HL-60 (cell line): Measurements from ENCODE around the gene C8G.

Experiments used
- DNase-seq, 2 experiments: peaks; one replicate each; pipeline ENCODE4 v3.0.0-alpha.2; 2010 to 2020; ENCODE audit warnings: low read depth in 1 of 2, low spot score in 1 of 2
- H3K27ac ChIP-seq: fragments of 250-450 bp; sonication (Bioruptor Pico); replicated peaks from 2 replicates; pipeline ENCODE4 v1.5.1; 2020; ENCODE audit warnings: mild to moderate bottlenecking, moderate library complexity
- H3K27me3 ChIP-seq: fragments of 250-450 bp; sonication (Bioruptor Pico); 2 replicates; pipeline ENCODE4 v1.5.1; 2021; ENCODE audit warnings: mild to moderate bottlenecking, moderate library complexity; ENCODE audit not compliant: insufficient read depth, poor library complexity, severe bottlenecking
- H3K4me3 ChIP-seq: replicated peaks from 2 replicates; pipeline ENCODE4 v1.5.1; 2011; ENCODE audit warnings: mild to moderate bottlenecking, control low read depth, low read length; ENCODE audit not compliant: insufficient read depth
- CTCF ChIP-seq: IDR thresholded peaks from one replicate; pipeline ENCODE4 v1.5.1; 2011; ENCODE audit warnings: low read length, control low read depth, inconsistent platforms; ENCODE audit not compliant: insufficient read depth
- GABPA ChIP-seq: IDR thresholded peaks from 2 replicates; pipeline ENCODE4 v1.6.1; 2012; ENCODE audit warnings: low read depth
- POLR2AphosphoS5 ChIP-seq: IDR thresholded peaks from 2 replicates; pipeline ENCODE4 v1.6.1; 2012; ENCODE audit warnings: low read depth
- REST ChIP-seq: IDR thresholded peaks from 2 replicates; pipeline ENCODE4 v1.6.1; 2012; ENCODE audit warnings: low read depth; ENCODE audit not compliant: insufficient replicate concordance
- SPI1 ChIP-seq: IDR thresholded peaks from 2 replicates; pipeline ENCODE4 v1.6.1; 2012; ENCODE audit warnings: low read depth, mild to moderate bottlenecking, borderline replicate concordance

C8G gene

GRCh38 chr9:136992819-136993369 lies 47.9 kb downstream of the C8G start:
- no peak for DNase-seq
- Histone ChIP-seq H3K27ac (peak overlapping the region; percentile 96), H3K27me3 (no peaks in the 10 kb centered on the region), H3K4me3 (peak overlapping the region; percentile 57)
- TF ChIP-seq REST (peak; percentile 62), SPI1 (no peak)

GRCh38 chr9:136994180-136994887 lies 49.3 kb downstream of the C8G start:
- no peaks in the 10 kb centered on the region for H3K27me3 ChIP-seq
- no peak for TF ChIP-seq POLR2AphosphoS5
- TF ChIP-seq CTCF = no peak
- no peak for TF ChIP-seq GABPA
- TF ChIP-seq REST = no peak
- no peak for TF ChIP-seq SPI1
- H3K4me3 ChIP-seq = no peak overlapping the region
- H3K27ac ChIP-seq = no peak overlapping the region
- no peak for DNase-seq

GRCh38 chr9:136994888-136995230 lies 49.8 kb downstream of the C8G start:
- no peak for DNase-seq
- Histone ChIP-seq H3K27ac (no peak overlapping the region), H3K27me3 (no peaks in the 10 kb centered on the region), H3K4me3 (no peak overlapping the region)
- TF ChIP-seq POLR2AphosphoS5 (no peak), GABPA (no peak), REST (no peak), CTCF (no peak), SPI1 (no peak)
